HG03439 (cell line): ENCODE data around the gene RCN1.
"Not testable (repeated sequence)": the region's sequence is repeated elsewhere in the genome, so short reads cannot be mapped to it uniquely, and the experiment has no call there.

Source experiments
- ATAC-seq: cut with Tn5 transposase; IDR thresholded peaks from one replicate; pipeline ENCODE4 v1.9.1; 2021; ENCODE audit warnings: mild to moderate bottlenecking, moderate library complexity; ENCODE audit not compliant: unreplicated experiment

Gene RCN1

GRCh38 chr11:32109592-32109991 is 18.7 kb downstream of the RCN1 start:
- ATAC-seq: no peak

GRCh38 chr11:32110795-32111194 is 19.9 kb downstream of the RCN1 start:
- no peak for ATAC-seq

GRCh38 chr11:32113200-32113919 is 22.5 kb downstream of the RCN1 start:
- ATAC-seq: no peak

GRCh38 chr11:32113920-32114203 is 23.0 kb downstream of the RCN1 start:
- ATAC-seq: no peak

- no peak for ATAC-seq
These were observed 24.6 kb downstream of the RCN1 start for GRCh38 chr11:32115446-32115845.

- no peak for ATAC-seq
These were observed 25.8 kb downstream of the RCN1 start for GRCh38 chr11:32116668-32117067.

- ATAC-seq: no peak
These were observed 27.4 kb downstream of the RCN1 start for GRCh38 chr11:32118025-32118974.

GRCh38 chr11:32119139-32119538 is 28.3 kb downstream of the RCN1 start:
- not testable (repeated sequence) for ATAC-seq

- no peak for ATAC-seq
These were observed 30.1 kb downstream of the RCN1 start for GRCh38 chr11:32121012-32121411.

- no peak for ATAC-seq
These were observed 31.3 kb downstream of the RCN1 start for GRCh38 chr11:32122200-32122599.

GRCh38 chr11:32131321-32131720 is 40.4 kb downstream of the RCN1 start:
- no peak for ATAC-seq

- ATAC-seq: no peak
These were observed 45.8 kb downstream of the RCN1 start for GRCh38 chr11:32136657-32137056.

GRCh38 chr11:32137263-32137662 is 46.4 kb downstream of the RCN1 start:
- no peak for ATAC-seq

GRCh38 chr11:32137869-32138268 is 47.0 kb downstream of the RCN1 start:
- no peak for ATAC-seq

GRCh38 chr11:32138902-32139301 is 48.0 kb downstream of the RCN1 start:
- ATAC-seq: no peak

GRCh38 chr11:32139896-32140520 is 49.1 kb downstream of the RCN1 start:
- ATAC-seq: no peak

GRCh38 chr11:32141745-32142546 is 51.1 kb downstream of the RCN1 start:
- no peak for ATAC-seq

- no peak for ATAC-seq
These were observed 52.5 kb downstream of the RCN1 start for GRCh38 chr11:32143378-32143777.

GRCh38 chr11:32145282-32145681 is 54.4 kb downstream of the RCN1 start:
- no peak for ATAC-seq

- ATAC-seq: no peak
These were observed 58.0 kb downstream of the RCN1 start for GRCh38 chr11:32148895-32149294.

GRCh38 chr11:32149748-32150147 is 58.9 kb downstream of the RCN1 start:
- ATAC-seq: no peak
